Large intestine (tissue), 3 donors: ENCODE results near the gene IGSF3. TPM values are rescaled to one million over a fixed set of nuclear protein-coding genes. Genes with fewer than 3 reads are reported as not detected.
"Not testable (repeated sequence)": the region's sequence is repeated elsewhere in the genome, so short reads cannot be mapped to it uniquely, and the experiment has no call there.

Experiments
- DNase-seq, 2 donors: peaks; one replicate each; pipeline versions ENCODE4 v3.0.0 to v3.0.0-alpha.2; 2013
- H3K27ac ChIP-seq: one replicate; pipeline ENCODE4 v1.5.1; 2013; ENCODE audit warnings: low read length
- H3K27me3 ChIP-seq: 2 replicates; pipeline ENCODE4 v1.6.1; 2013; ENCODE audit warnings: low read length; ENCODE audit not compliant: control insufficient read depth, insufficient read depth
- H3K36me3 ChIP-seq: 2 replicates; pipeline ENCODE4 v1.6.1; 2013; ENCODE audit warnings: low read length; ENCODE audit not compliant: control insufficient read depth, insufficient read depth
- H3K4me1 ChIP-seq: one replicate; pipeline ENCODE4 v1.6.1; 2013; ENCODE audit warnings: low read length; ENCODE audit not compliant: control insufficient read depth, insufficient read depth
- H3K4me3 ChIP-seq: one replicate; pipeline ENCODE4 v1.5.1; 2013; ENCODE audit warnings: low read length
- H3K9me3 ChIP-seq: one replicate; pipeline ENCODE4 v1.6.1; 2013; ENCODE audit warnings: mild to moderate bottlenecking, low read depth, low read length, moderate library complexity; ENCODE audit not compliant: control insufficient read depth
- WGBS: methylation state at CpG from one replicate; pipeline ENCODE4 v1.1.5; 2013; ENCODE audit warnings: low lambda C conversion rate; ENCODE audit not compliant: insufficient coverage; 5-methylcytosine and 5-hydroxymethylcytosine counted together
- polyA plus RNA-seq: library from polyadenylated mRNA; unstranded; fragments of 120-200 nt; gene quantifications from one replicate; pipeline ENCODE4 v1.2.1, GENCODE V29; 2013

The IGSF3 gene
- polyA plus RNA-seq, 1 donor, result 36.1 TPM

DNA sequence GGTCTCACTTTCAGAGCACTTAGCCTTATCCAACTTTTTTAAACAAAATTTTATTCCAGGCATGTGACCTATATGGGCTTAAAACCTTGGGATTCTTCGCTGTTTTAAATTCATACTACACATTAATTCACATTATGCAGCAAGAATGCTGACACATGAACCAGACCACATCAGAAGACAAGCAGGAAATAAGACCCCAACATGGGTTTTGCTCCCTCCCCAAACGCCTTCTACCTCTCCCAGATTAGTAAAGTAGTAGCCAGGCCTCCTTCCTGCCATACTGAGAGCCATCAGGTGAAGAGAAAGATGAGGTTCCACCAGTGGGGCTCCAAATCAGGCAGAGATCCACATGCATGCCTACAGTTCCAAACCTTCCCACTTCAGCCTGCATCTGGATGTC, 3.7 kb downstream of the IGSF3 start:
- H3K4me1 ChIP-seq, result peaks cover 19% of the 10 kb centered on the region
- no peak for DNase-seq
- no peaks in the 10 kb centered on the region for H3K9me3 ChIP-seq
- H3K27ac ChIP-seq, result no peak overlapping the region
- WGBS, result 100% methylated on average over 1 of the region's 2 CpGs
- no peaks in the 10 kb centered on the region for H3K27me3 ChIP-seq
- H3K4me3 ChIP-seq, result no peak overlapping the region
- no peaks in the 10 kb centered on the region for H3K36me3 ChIP-seq

GRCh38 chr1:116661633-116662032, 5.9 kb downstream of the IGSF3 start:
- no CpG with 5 or more reads among the region's 1 CpG for WGBS
- Histone ChIP-seq H3K4me3 (no peak overlapping the region), H3K36me3 (no peaks in the 10 kb centered on the region), H3K27ac (no peak overlapping the region), H3K27me3 (no peaks in the 10 kb centered on the region), H3K4me1 (peaks cover 19% of the 10 kb centered on the region), H3K9me3 (no peaks in the 10 kb centered on the region)
- DNase-seq, result no peak

DNA sequence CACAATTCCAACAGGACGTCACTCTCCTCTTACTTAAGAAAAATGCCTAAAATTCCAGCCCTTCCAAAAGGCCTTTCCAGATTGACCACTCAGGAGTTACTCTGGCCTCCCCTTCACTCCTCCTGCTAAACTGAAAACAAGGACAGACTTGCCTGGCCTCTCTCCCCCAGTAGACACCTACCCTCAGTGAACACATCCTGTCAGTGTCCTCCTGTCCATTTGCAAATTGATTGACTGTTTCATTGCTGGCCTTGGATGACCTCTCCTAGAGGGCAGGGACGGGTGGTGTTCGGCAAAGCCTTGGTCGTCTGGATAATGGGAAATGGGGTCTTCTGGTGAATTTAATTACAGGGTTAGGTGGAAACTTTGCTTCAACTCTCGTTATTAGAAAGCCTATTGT, 8.9 kb downstream of the IGSF3 start:
- not testable (repeated sequence) for DNase-seq, H3K27me3 ChIP-seq, H3K9me3 ChIP-seq, H3K36me3 ChIP-seq, H3K4me3 ChIP-seq, H3K4me1 ChIP-seq, H3K27ac ChIP-seq
- WGBS, result no CpG with 5 or more reads among the region's 5 CpGs

- not testable (repeated sequence) for H3K27me3 ChIP-seq, H3K4me1 ChIP-seq, H3K27ac ChIP-seq, H3K9me3 ChIP-seq, H3K36me3 ChIP-seq, DNase-seq, H3K4me3 ChIP-seq
- WGBS, result 83% methylated on average over 2 of the region's 6 CpGs
Measured at GRCh38 chr1:116657836-116658235, 9.7 kb downstream of the IGSF3 start.

- no peaks in the 10 kb centered on the region for H3K27me3 ChIP-seq
- H3K4me3 ChIP-seq, result no peak overlapping the region
- H3K36me3 ChIP-seq, result no peaks in the 10 kb centered on the region
- H3K9me3 ChIP-seq, result no peaks in the 10 kb centered on the region
- H3K4me1 ChIP-seq, result no peaks in the 10 kb centered on the region
- WGBS, result 100% methylated on average over 2 of the region's 4 CpGs
- DNase-seq, result no peak
- no peak overlapping the region for H3K27ac ChIP-seq
Measured at GRCh38 chr1:116654351-116654750, 13.2 kb downstream of the IGSF3 start.

GRCh38 chr1:116652598-116652997, 14.9 kb downstream of the IGSF3 start:
- H3K36me3 ChIP-seq, H3K9me3 ChIP-seq, H3K4me3 ChIP-seq, H3K27me3 ChIP-seq, H3K4me1 ChIP-seq, DNase-seq, H3K27ac ChIP-seq: not testable (repeated sequence)
- WGBS, result no CpG with 5 or more reads among the region's 2 CpGs

GRCh38 chr1:116650781-116651180, 16.8 kb downstream of the IGSF3 start:
- peaks cover 13% of the 10 kb centered on the region for H3K4me1 ChIP-seq
- H3K27ac ChIP-seq, H3K4me3 ChIP-seq, DNase-seq, H3K9me3 ChIP-seq, H3K27me3 ChIP-seq, H3K36me3 ChIP-seq: not testable (repeated sequence)
- 100% methylated on average over 1 of the region's 3 CpGs for WGBS

DNA sequence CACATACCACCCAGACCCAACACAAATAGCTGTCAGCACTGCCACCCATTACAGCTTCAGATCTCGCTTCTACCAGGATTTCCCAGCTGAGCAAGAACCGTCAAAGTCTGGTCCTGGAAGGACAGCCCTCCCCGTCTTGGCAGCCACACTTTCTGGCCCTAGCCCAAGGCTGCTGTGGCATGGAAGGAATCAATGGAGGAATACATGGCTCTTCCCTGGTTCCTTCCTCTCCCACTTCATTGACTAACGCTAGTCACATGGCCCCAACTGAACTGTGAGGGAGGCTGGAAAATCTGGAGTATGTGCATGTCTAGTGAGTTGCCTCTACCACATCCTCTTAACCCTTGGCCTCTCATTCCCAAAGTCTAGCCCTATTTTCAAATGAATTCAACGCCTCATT, 18.5 kb downstream of the IGSF3 start:
- H3K36me3 ChIP-seq, H3K9me3 ChIP-seq, H3K27me3 ChIP-seq, DNase-seq, H3K4me3 ChIP-seq: not testable (repeated sequence)
- H3K27ac ChIP-seq, result peak overlapping the region; percentile 74
- no CpG with 5 or more reads among the region's 5 CpGs for whole genome bisulfite sequencing
- H3K4me1 ChIP-seq, result peaks cover 16% of the 10 kb centered on the region

- peaks cover 23% of the 10 kb centered on the region for H3K4me1 ChIP-seq
- not testable (repeated sequence) for H3K4me3 ChIP-seq, H3K9me3 ChIP-seq, H3K36me3 ChIP-seq, H3K27me3 ChIP-seq
- WGBS, result no CpG with 5 or more reads among the region's 7 CpGs
- DNase-seq, result peak; percentile 78 to 90
- H3K27ac ChIP-seq, result peak overlapping the region; percentile 74
Measured at GRCh38 chr1:116648325-116648724, 19.2 kb downstream of the IGSF3 start.

DNA sequence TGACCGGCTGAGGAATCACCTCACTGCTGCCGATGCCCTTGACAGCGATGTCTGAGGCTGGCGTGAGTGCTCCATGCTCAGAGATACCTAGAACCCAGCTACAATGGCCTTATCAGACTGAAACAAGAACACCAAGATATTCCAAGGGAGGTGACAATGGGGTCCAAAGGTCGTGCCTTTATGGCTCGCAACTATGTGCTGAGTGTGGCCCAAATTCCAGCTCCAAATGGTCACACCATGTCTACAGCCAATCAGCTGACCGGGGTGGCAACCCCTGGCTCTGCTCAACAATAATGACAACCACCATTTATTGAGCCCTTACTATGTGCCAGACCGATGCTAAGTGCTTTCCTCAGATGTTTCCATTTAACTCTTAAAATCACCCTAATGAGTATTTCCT, 20.3 kb downstream of the IGSF3 start:
- WGBS, result no CpG with 5 or more reads among the region's 8 CpGs
- not testable (repeated sequence) for H3K27me3 ChIP-seq, H3K4me3 ChIP-seq, H3K36me3 ChIP-seq, H3K9me3 ChIP-seq
- DNase-seq, result peak; percentile 85 to 92
- H3K4me1 ChIP-seq, result peaks cover 33% of the 10 kb centered on the region
- peak overlapping the region; percentile 74 for H3K27ac ChIP-seq

DNA sequence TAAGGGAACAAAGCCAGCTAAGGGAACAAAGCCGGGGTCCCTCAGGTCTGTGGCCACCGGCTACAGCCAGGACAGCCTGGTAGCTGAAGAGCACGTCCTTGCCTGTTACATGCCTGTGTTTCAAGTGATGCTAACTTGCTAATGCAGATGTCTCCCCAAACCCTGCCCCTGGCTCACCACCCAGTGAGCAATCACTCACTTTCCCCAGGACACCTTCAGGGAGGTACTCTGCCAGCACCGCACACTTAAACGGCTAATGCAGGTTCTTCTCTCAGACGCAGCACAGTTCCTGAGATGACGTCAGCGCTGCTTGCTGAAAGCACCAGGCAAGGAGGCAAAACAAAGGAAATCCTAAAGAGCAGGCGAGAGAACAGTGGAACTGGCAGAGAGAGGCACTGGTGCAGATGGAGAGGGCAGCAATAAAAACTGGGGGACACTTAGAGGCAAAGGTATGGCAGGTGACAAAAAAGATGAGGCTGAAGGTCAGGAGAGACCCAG, 20.8 kb downstream of the IGSF3 start:
- H3K4me1 ChIP-seq, result peaks cover 36% of the 10 kb centered on the region
- peak in 1 of 2 donors; percentile 56 for DNase-seq
- no CpG with 5 or more reads among the region's 9 CpGs for WGBS
- H3K4me3 ChIP-seq, H3K27me3 ChIP-seq, H3K9me3 ChIP-seq, H3K36me3 ChIP-seq: not testable (repeated sequence)
- peak overlapping the region; percentile 74 for H3K27ac ChIP-seq
